Astrocyte (in vitro differentiated cells and primary cell): ENCODE results near the gene RASGRF2. TPM values are rescaled to one million over a fixed set of nuclear protein-coding genes. Genes with fewer than 3 reads are reported as not detected.

Experiments
- DNase-seq: peaks from one replicate; pipeline ENCODE4 v3.0.0-alpha.2; 2010; ENCODE audit warnings: low read depth
- FAIRE-seq: peaks from 2 replicates; lab custom pipeline; 2011; peaks lifted over from hg19 to GRCh38; lab: Jason Lieb, UNC
- H2AFZ ChIP-seq: 2 replicates; pipeline ENCODE4 v1.6.0; 2012; ENCODE audit warnings: low read depth, low read length, inconsistent platforms
- H3K27ac ChIP-seq: 2 replicates; pipeline ENCODE4 v1.5.1; 2011; ENCODE audit warnings: low read depth, low read length, inconsistent platforms
- H3K27me3 ChIP-seq: 2 replicates; pipeline ENCODE4 v1.6.0; 2011; ENCODE audit warnings: low read length, inconsistent platforms; ENCODE audit not compliant: insufficient read depth
- H3K36me3 ChIP-seq: 2 replicates; pipeline ENCODE4 v1.5.1; 2011; ENCODE audit warnings: low read length, inconsistent platforms; ENCODE audit not compliant: insufficient read depth
- H3K4me1 ChIP-seq: 2 replicates; pipeline ENCODE4 v1.5.1; 2011; ENCODE audit warnings: low read length, inconsistent platforms; ENCODE audit not compliant: insufficient read depth
- H3K4me2 ChIP-seq: 2 replicates; pipeline ENCODE4 v1.6.0; 2012; ENCODE audit warnings: low read length, inconsistent platforms
- H3K4me3 ChIP-seq: 2 replicates; pipeline ENCODE4 v1.5.1; 2011; ENCODE audit warnings: low read depth, mild to moderate bottlenecking, low read length, inconsistent platforms; ENCODE audit not compliant: insufficient read depth
- H3K79me2 ChIP-seq: 2 replicates; pipeline ENCODE4 v1.6.0; 2012; ENCODE audit warnings: mild to moderate bottlenecking, low read length, inconsistent platforms; ENCODE audit not compliant: insufficient read depth
- H3K9ac ChIP-seq: 2 replicates; pipeline ENCODE4 v1.6.0; 2012; ENCODE audit warnings: mild to moderate bottlenecking, low read length, inconsistent platforms
- H3K9me3 ChIP-seq: 2 replicates; pipeline ENCODE4 v1.5.1; 2012; ENCODE audit warnings: low read depth, mild to moderate bottlenecking, low read length, inconsistent platforms; ENCODE audit not compliant: insufficient read depth
- H4K20me1 ChIP-seq: 2 replicates; pipeline ENCODE4 v1.6.0; 2012; ENCODE audit warnings: low read length, inconsistent platforms; ENCODE audit not compliant: insufficient read depth
- H3K27ac Mint-ChIP-seq: one replicate; pipeline ENCODE4 v1.8.0; 2021; ENCODE audit warnings: mild to moderate bottlenecking, mixed read lengths; ENCODE audit not compliant: unreplicated experiment
- H3K27me3 Mint-ChIP-seq: one replicate; pipeline ENCODE4 v1.8.0; 2021; ENCODE audit warnings: low read depth, mixed read lengths; ENCODE audit not compliant: unreplicated experiment
- H3K36me3 Mint-ChIP-seq: one replicate; pipeline ENCODE4 v1.8.0; 2021; ENCODE audit warnings: low read depth, mixed read lengths; ENCODE audit not compliant: unreplicated experiment
- H3K4me1 Mint-ChIP-seq: one replicate; pipeline ENCODE4 v1.8.0; 2021; ENCODE audit warnings: low read depth, mixed read lengths; ENCODE audit not compliant: unreplicated experiment
- H3K4me3 Mint-ChIP-seq: one replicate; pipeline ENCODE4 v1.8.0; 2021; ENCODE audit warnings: mild to moderate bottlenecking, moderate library complexity, mixed read lengths; ENCODE audit not compliant: unreplicated experiment
- H3K9me3 Mint-ChIP-seq: one replicate; pipeline ENCODE4 v1.8.0; 2021; ENCODE audit warnings: mild to moderate bottlenecking, mixed read lengths; ENCODE audit not compliant: unreplicated experiment
- CTCF ChIP-seq: IDR thresholded peaks from 2 replicates; pipeline ENCODE4 v1.5.1; 2011; ENCODE audit warnings: low read depth, mild to moderate bottlenecking, inconsistent platforms, low read length, moderate library complexity; ENCODE audit not compliant: insufficient read depth
- EZH2 ChIP-seq: IDR thresholded peaks from 2 replicates; pipeline ENCODE4 v1.6.1; 2012; ENCODE audit warnings: mild to moderate bottlenecking, low read length, inconsistent platforms; ENCODE audit not compliant: insufficient read depth
- total RNA-seq: library from RNA; stranded (reverse); gene quantifications from 2 replicates; pipeline ENCODE4 v1.2.1, GENCODE V29; 2021

Gene RASGRF2
- total RNA-seq, 1 donor from 2014 or later = 8.0 TPM

GRCh38 chr5:81188962-81189361 is 228.8 kb downstream of the RASGRF2 start:
- H2AFZ ChIP-seq = no peak overlapping the region
- H3K4me1 ChIP-seq = no peaks in the 10 kb centered on the region
- no peak overlapping the region for H3K4me3 ChIP-seq
- no peaks in the 10 kb centered on the region for H3K79me2 ChIP-seq
- peaks cover 5% of the 10 kb centered on the region for H3K4me1 Mint-ChIP-seq
- H3K27ac Mint-ChIP-seq = no peak overlapping the region
- no peak overlapping the region for H3K9ac ChIP-seq
- H3K4me3 Mint-ChIP-seq = no peak overlapping the region
- H4K20me1 ChIP-seq = no peaks in the 10 kb centered on the region
- TF ChIP-seq CTCF (no peak), EZH2 (no peak)
- no peaks in the 10 kb centered on the region for H3K9me3 ChIP-seq
- DNase-seq (no peak), FAIRE-seq (no peak)
- no peaks in the 10 kb centered on the region for H3K9me3 Mint-ChIP-seq
- no peak overlapping the region for H3K27ac ChIP-seq
- peaks cover 3% of the 10 kb centered on the region for H3K36me3 Mint-ChIP-seq
- H3K27me3 Mint-ChIP-seq = peaks cover 5% of the 10 kb centered on the region
- H3K4me2 ChIP-seq = no peak overlapping the region
- no peaks in the 10 kb centered on the region for H3K36me3 ChIP-seq
- no peaks in the 10 kb centered on the region for H3K27me3 ChIP-seq

GRCh38 chr5:81189875-81190498 is 229.8 kb downstream of the RASGRF2 start:
- H4K20me1 ChIP-seq = no peaks in the 10 kb centered on the region
- TF ChIP-seq EZH2 (no peak), CTCF (no peak)
- Mint-ChIP-seq H3K4me3 (no peak overlapping the region), H3K9me3 (no peaks in the 10 kb centered on the region), H3K4me1 (peaks cover 5% of the 10 kb centered on the region), H3K36me3 (no peaks in the 10 kb centered on the region), H3K27me3 (peaks cover 7% of the 10 kb centered on the region), H3K27ac (no peak overlapping the region)
- no peak overlapping the region for H2AFZ ChIP-seq
- no peak overlapping the region for H3K4me3 ChIP-seq
- H3K4me2 ChIP-seq = no peak overlapping the region
- H3K9ac ChIP-seq = no peak overlapping the region
- DNase-seq (no peak), FAIRE-seq (no peak)
- H3K27ac ChIP-seq = no peak overlapping the region
- H3K4me1 ChIP-seq = no peaks in the 10 kb centered on the region
- no peaks in the 10 kb centered on the region for H3K27me3 ChIP-seq
- no peaks in the 10 kb centered on the region for H3K36me3 ChIP-seq
- no peaks in the 10 kb centered on the region for H3K9me3 ChIP-seq
- no peaks in the 10 kb centered on the region for H3K79me2 ChIP-seq

DNA sequence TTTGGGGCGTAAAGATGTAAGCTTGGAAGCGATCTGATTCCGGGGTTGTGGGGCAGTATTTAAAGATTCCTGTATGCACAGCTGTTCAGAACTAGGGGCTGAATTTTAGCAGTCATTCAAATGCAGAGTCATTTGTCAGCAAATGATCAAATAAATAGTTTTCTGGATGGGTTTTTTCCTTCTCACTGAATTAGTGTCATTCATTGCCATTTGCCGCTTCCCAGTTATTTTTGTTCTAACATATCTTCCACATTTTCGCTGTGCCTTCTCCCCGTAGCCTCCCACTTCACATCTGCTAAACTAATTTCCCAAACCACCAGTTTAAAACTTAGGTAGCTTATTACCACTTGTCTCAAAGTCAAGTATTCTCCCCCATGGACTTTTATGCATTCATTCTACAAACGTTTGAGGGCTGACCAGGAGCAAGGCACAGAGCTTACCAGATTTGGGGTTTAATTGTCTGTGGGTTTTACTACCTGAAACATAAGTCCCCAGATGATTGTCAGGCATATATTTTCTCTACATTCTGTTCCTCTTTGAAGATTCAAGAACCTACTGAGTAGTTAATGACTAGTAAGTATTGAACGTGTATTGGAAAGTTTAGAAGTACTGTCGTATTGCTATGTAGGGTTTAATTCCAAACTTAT is 231.7 kb downstream of the RASGRF2 start:
- H3K4me3 Mint-ChIP-seq = no peak overlapping the region
- H3K4me1 Mint-ChIP-seq = peaks cover 5% of the 10 kb centered on the region
- H3K4me1 ChIP-seq = no peaks in the 10 kb centered on the region

More for the DNA sequence above, 231.7 kb downstream of the RASGRF2 start:
- H3K36me3 Mint-ChIP-seq = no peaks in the 10 kb centered on the region
- H3K36me3 ChIP-seq = no peaks in the 10 kb centered on the region
- no peaks in the 10 kb centered on the region for H3K79me2 ChIP-seq
- peaks cover 8% of the 10 kb centered on the region for H3K27me3 Mint-ChIP-seq
- no peak overlapping the region for H2AFZ ChIP-seq
- H3K9me3 Mint-ChIP-seq = no peaks in the 10 kb centered on the region
- no peak overlapping the region for H3K27ac Mint-ChIP-seq
- H3K9me3 ChIP-seq = no peaks in the 10 kb centered on the region
- DNase-seq (no peak), FAIRE-seq (no peak)
- H3K27me3 ChIP-seq = no peaks in the 10 kb centered on the region
- H3K4me2 ChIP-seq = no peak overlapping the region
- no peaks in the 10 kb centered on the region for H4K20me1 ChIP-seq
- H3K4me3 ChIP-seq = no peak overlapping the region
- TF ChIP-seq EZH2 = no peak
- no peak for TF ChIP-seq CTCF
- H3K9ac ChIP-seq = no peak overlapping the region
- H3K27ac ChIP-seq = no peak overlapping the region
